CD4-positive, alpha-beta T cell (primary cell): ENCODE results near the gene SLC25A3. TPM values are rescaled to one million over a fixed set of nuclear protein-coding genes. Genes with fewer than 3 reads are reported as not detected.

Experiments
- ATAC-seq: fragments of 200-7000 bp; cut with Tn5 transposase; one replicate; pipeline ENCODE4 v1.10.0; 2022; ENCODE audit warnings: mild to moderate bottlenecking; ENCODE audit not compliant: poor library complexity
- CTCF ChIA-PET: fragments of 350-600 bp; sonication (Branson Sonifier 250); formaldehyde crosslinking; loops from one replicate; lab custom pipeline; 2021; ENCODE audit warnings: antibody characterized with exemption, inconsistent platforms; lab: Charles Lee
- POLR2A ChIA-PET: fragments of 350-600 bp; sonication (Branson Sonifier 250); formaldehyde crosslinking; loops from one replicate; lab custom pipeline; 2021; ENCODE audit warnings: antibody characterized with exemption, inconsistent platforms; lab: Charles Lee
- DNase-seq, 14 experiments: peaks; one replicate each; pipeline ENCODE4 v3.0.0-alpha.2; 2013 to 2020; ENCODE audit warnings: mixed read lengths in 2 of 14
- H3K27ac ChIP-seq, 2 donors: one replicate each; pipeline versions ENCODE4 v1.5.1 to v1.7.0; 2013; ENCODE audit warnings: low read length in 2 of 2, low read depth in 1 of 2, mild to moderate bottlenecking in 1 of 2
- H3K27me3 ChIP-seq, 2 experiments: 1 replicate in 1 of 2; 2 replicates in 1 of 2; pipeline versions ENCODE4 v1.6.1 to v1.7.0; 2013; ENCODE audit warnings: low read length in 2 of 2, control low read depth in 1 of 2, mild to moderate bottlenecking in 1 of 2, moderate library complexity in 1 of 2; ENCODE audit not compliant: insufficient read depth in 2 of 2, control insufficient read depth in 1 of 2
- H3K36me3 ChIP-seq: one replicate; pipeline ENCODE4 v1.6.1; 2013; ENCODE audit warnings: low read length, control low read depth; ENCODE audit not compliant: insufficient read depth
- H3K4me1 ChIP-seq: one replicate; pipeline ENCODE4 v1.6.1; 2013; ENCODE audit warnings: low read length, control low read depth; ENCODE audit not compliant: insufficient read depth
- H3K4me3 ChIP-seq: one replicate; pipeline ENCODE4 v1.5.1; 2013; ENCODE audit warnings: mild to moderate bottlenecking, low read length, moderate library complexity
- H3K9me3 ChIP-seq, 2 experiments: 1 replicate in 1 of 2; 2 replicates in 1 of 2; pipeline versions ENCODE4 v1.6.1 to v1.7.0; 2013; ENCODE audit warnings: low read length in 2 of 2, mild to moderate bottlenecking in 2 of 2, control low read depth in 1 of 2, moderate library complexity in 1 of 2; ENCODE audit not compliant: control insufficient read depth in 1 of 2, insufficient read depth in 1 of 2
- H3K27ac Mint-ChIP-seq: one replicate; pipeline ENCODE4 v1.8.0; 2020; ENCODE audit warnings: mixed read lengths
- H3K27me3 Mint-ChIP-seq: one replicate; pipeline ENCODE4 v1.8.0; 2021; ENCODE audit warnings: mixed read lengths
- H3K36me3 Mint-ChIP-seq: one replicate; pipeline ENCODE4 v1.8.0; 2021; ENCODE audit warnings: low read depth, mixed read lengths
- H3K4me1 Mint-ChIP-seq: one replicate; pipeline ENCODE4 v1.8.0; 2021; ENCODE audit warnings: low read depth, mixed read lengths
- H3K4me3 Mint-ChIP-seq: one replicate; pipeline ENCODE4 v1.8.0; 2020; ENCODE audit warnings: mild to moderate bottlenecking, mixed read lengths
- H3K9me3 Mint-ChIP-seq: one replicate; pipeline ENCODE4 v1.8.0; 2020; ENCODE audit warnings: mixed read lengths
- intact Hi-C, 2 experiments: fragments of 100-400 bp; cut with DNase I in 1 of 2; cut with micrococcal nuclease in 1 of 2; formaldehyde crosslinking; loops; one replicate each; pipeline versions ENCODE4 v1.15.1 to v1.9.0; 2023 to 2025; cut with DNase I, micrococcal nuclease
- total RNA-seq, 174 experiments: library from RNA in 2 of 174; stranded (reverse) in 2 of 174; gene quantifications; one replicate each; pipeline ENCODE4 v1.2.3 and lab custom pipeline; 2021 to 2026
- TF ChIP-seq, protein P1 (sequence below): fragments of 200-600 bp; IDR thresholded peaks from one replicate; pipeline ENCODE4 v1.8.0; 2022; ENCODE audit warnings: antibody characterized with exemption, mild to moderate bottlenecking

SLC25A3 gene
- total RNA-seq, 2 experiments from 2014 or later, result 602 to 615 TPM

GRCh38 chr12:98559666-98560065 is 33.8 kb upstream of the SLC25A3 start:
- intact Hi-C loops, result loop anchor here in 1 of 2 experiments (10.0 kb wide), 1 partner anchor 435 kb away; no protein-coding TSS in a partner anchor
- H3K27me3 Mint-ChIP-seq, result no peaks in the 10 kb centered on the region
- H3K27ac ChIP-seq, result no peak overlapping the region
- no peaks in the 10 kb centered on the region for H3K27me3 ChIP-seq
- H3K36me3 Mint-ChIP-seq, result no peaks in the 10 kb centered on the region
- no peak overlapping the region for H3K4me3 ChIP-seq
- no peaks in the 10 kb centered on the region for H3K4me1 Mint-ChIP-seq
- no peak overlapping the region for H3K27ac Mint-ChIP-seq
- H3K36me3 ChIP-seq, result no peaks in the 10 kb centered on the region
- ChIA-PET CTCF (no interaction called here), POLR2A (no interaction called here)
- TF ChIP-seq, protein P1, sequence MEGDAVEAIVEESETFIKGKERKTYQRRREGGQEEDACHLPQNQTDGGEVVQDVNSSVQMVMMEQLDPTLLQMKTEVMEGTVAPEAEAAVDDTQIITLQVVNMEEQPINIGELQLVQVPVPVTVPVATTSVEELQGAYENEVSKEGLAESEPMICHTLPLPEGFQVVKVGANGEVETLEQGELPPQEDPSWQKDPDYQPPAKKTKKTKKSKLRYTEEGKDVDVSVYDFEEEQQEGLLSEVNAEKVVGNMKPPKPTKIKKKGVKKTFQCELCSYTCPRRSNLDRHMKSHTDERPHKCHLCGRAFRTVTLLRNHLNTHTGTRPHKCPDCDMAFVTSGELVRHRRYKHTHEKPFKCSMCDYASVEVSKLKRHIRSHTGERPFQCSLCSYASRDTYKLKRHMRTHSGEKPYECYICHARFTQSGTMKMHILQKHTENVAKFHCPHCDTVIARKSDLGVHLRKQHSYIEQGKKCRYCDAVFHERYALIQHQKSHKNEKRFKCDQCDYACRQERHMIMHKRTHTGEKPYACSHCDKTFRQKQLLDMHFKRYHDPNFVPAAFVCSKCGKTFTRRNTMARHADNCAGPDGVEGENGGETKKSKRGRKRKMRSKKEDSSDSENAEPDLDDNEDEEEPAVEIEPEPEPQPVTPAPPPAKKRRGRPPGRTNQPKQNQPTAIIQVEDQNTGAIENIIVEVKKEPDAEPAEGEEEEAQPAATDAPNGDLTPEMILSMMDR, result no peak
- H3K9me3 Mint-ChIP-seq, result no peaks in the 10 kb centered on the region
- no peak overlapping the region for H3K4me3 Mint-ChIP-seq
- ATAC-seq, result no peak
- DNase-seq, result no peak
- H3K9me3 ChIP-seq, result no peaks in the 10 kb centered on the region
- H3K4me1 ChIP-seq, result no peaks in the 10 kb centered on the region

DNA sequence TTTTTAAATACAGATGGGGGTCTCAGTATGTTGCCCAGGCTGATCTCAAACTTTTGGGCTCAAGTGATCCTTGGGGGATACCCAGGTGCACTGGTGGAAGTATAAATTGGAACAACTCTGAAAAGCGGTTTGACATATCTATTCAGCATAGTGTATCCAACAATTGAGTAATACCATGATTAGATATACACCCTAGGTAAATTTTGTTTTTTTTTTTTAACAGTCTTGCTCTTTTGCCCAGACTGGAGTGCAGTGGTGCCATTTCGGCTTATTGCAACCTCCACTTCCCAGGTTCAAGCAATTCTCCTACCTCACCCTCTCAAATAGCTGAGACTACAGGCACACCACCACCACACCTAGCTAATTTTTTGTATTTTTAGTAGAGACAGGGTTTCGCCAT is 31.6 kb upstream of the SLC25A3 start:
- TF ChIP-seq, protein P1, result no peak
- Histone ChIP-seq H3K9me3 (no peaks in the 10 kb centered on the region), H3K4me3 (no peak overlapping the region), H3K4me1 (peaks cover under 1% of the 10 kb centered on the region), H3K27ac (no peak overlapping the region), H3K36me3 (no peaks in the 10 kb centered on the region), H3K27me3 (no peaks in the 10 kb centered on the region)
- ChIA-PET POLR2A (no interaction called here), CTCF (interaction anchor here (0.6 kb wide), 1 partner anchor 1685 kb away, joined by 4 read pairs; no protein-coding TSS in a partner anchor)
- no peaks in the 10 kb centered on the region for H3K27me3 Mint-ChIP-seq
- H3K36me3 Mint-ChIP-seq, result no peaks in the 10 kb centered on the region
- H3K4me3 Mint-ChIP-seq, result no peak overlapping the region
- H3K4me1 Mint-ChIP-seq, result peaks cover 4% of the 10 kb centered on the region
- H3K9me3 Mint-ChIP-seq, result no peaks in the 10 kb centered on the region
- ATAC-seq, result no peak
- DNase-seq, result no peak
- intact Hi-C loops, result loop anchor here in 1 of 2 experiments (10.0 kb wide), 1 partner anchor 433 kb away; no protein-coding TSS in a partner anchor
- H3K27ac Mint-ChIP-seq, result no peak overlapping the region

- TF ChIP-seq, protein P1, result no peak
- H3K27ac ChIP-seq, result no peak overlapping the region
- ATAC-seq (no peak), DNase-seq (no peak)
- H3K36me3 ChIP-seq, result no peaks in the 10 kb centered on the region
- H3K9me3 ChIP-seq, result no peaks in the 10 kb centered on the region
- Mint-ChIP-seq H3K27me3 (no peaks in the 10 kb centered on the region), H3K36me3 (no peaks in the 10 kb centered on the region), H3K4me3 (no peak overlapping the region), H3K4me1 (peaks cover 1% of the 10 kb centered on the region), H3K9me3 (no peaks in the 10 kb centered on the region), H3K27ac (no peak overlapping the region)
- H3K27me3 ChIP-seq, result no peaks in the 10 kb centered on the region
- peaks cover 2% of the 10 kb centered on the region for H3K4me1 ChIP-seq
- ChIA-PET CTCF (interaction anchor here (0.8 kb wide), 1 partner anchor 115 kb away, joined by 3 read pairs; no protein-coding TSS in a partner anchor), POLR2A (no interaction called here)
- H3K4me3 ChIP-seq, result no peak overlapping the region
- intact Hi-C loops, result no loop called here
Observed at GRCh38 chr12:98572010-98572409, 21.5 kb upstream of the SLC25A3 start.
